HCT116 (cell line): ENCODE measurements around the gene CNN2. TPM values are rescaled to one million over a fixed set of nuclear protein-coding genes. Genes with fewer than 3 reads are reported as not detected.

Experiments
- ATAC-seq: fragments of 200-7000 bp; cut with Tn5 transposase; 2 replicates; pipeline ENCODE4 v1.9.1; 2020; ENCODE audit warnings: mild to moderate bottlenecking, moderate library complexity
- Bru-seq: library from RNA; stranded (reverse); fragments of 400-500 nt; gene quantifications from one replicate; lab custom pipeline; 2021; lab: Mats Ljungman, UMichigan
- BruChase-seq, 2 experiments: library from RNA; stranded (reverse); fragments of 400-500 nt; gene quantifications; one replicate each; lab custom pipeline; 2021; lab: Mats Ljungman, UMichigan
- BruUV-seq: library from RNA; stranded (reverse); fragments of 400-500 nt; replicated peaks from 2 replicates; lab custom pipeline; 2021; lab: Mats Ljungman, UMichigan
- CTCF ChIA-PET: fragments of 300-600 bp; sonication (Branson Sonifier 250); formaldehyde crosslinking; loops from one replicate; lab custom pipeline; 2021; ENCODE audit warnings: antibody characterized with exemption; lab: Charles Lee
- POLR2A ChIA-PET: fragments of 300-600, 350-600 bp; sonication (Branson Sonifier 250); formaldehyde crosslinking; loops from one replicate; lab custom pipeline; 2021; ENCODE audit warnings: antibody characterized with exemption; lab: Charles Lee
- RAD21 ChIA-PET, 2 experiments: fragments of 300-600 bp; sonication (Branson Sonifier 250); formaldehyde crosslinking; loops; one replicate each; lab custom pipeline; 2023; ENCODE audit warnings: low total read pairs in 2 of 2; ENCODE audit not compliant: uncharacterized antibody in 2 of 2, unreplicated experiment in 2 of 2, low non-redundant PET in 1 of 2; lab: Charles Lee
- DNase-seq: peaks from one replicate; pipeline ENCODE4 v3.0.0-alpha.2; 2010; ENCODE audit warnings: low read depth, low spot score
- H2AFZ ChIP-seq: fragments of 200-600 bp; shearing (Covaris generic), sonication (generic); 2 replicates; pipeline ENCODE4 v1.6.1; 2017; ENCODE audit warnings: low read depth, mixed run types, mixed read lengths, antibody characterized with exemption, low read length; ENCODE audit not compliant: poor library complexity, severe bottlenecking
- H3K27ac ChIP-seq: 2 replicates; pipeline ENCODE4 v1.5.1; 2012; ENCODE audit warnings: low read depth, low read length
- H3K27me3 ChIP-seq: fragments of 200-600 bp; sonication (generic); 2 replicates; pipeline ENCODE4 v1.6.1; 2016; ENCODE audit warnings: mixed run types, low read length, mixed read lengths; ENCODE audit not compliant: insufficient read depth
- H3K36me3 ChIP-seq, 2 experiments: fragments of 200-500 bp in 1 of 2; fragments of 200-600 bp in 1 of 2; sonication (Bioruptor generic) in 1 of 2; sonication (generic) in 1 of 2; 2 replicates each; pipeline versions ENCODE4 v1.5.1 to v1.6.1; 2014 to 2016; ENCODE audit warnings: low read length in 2 of 2, inconsistent platforms in 1 of 2, mixed read lengths in 1 of 2, mixed run types in 1 of 2; ENCODE audit not compliant: insufficient read depth in 2 of 2, control insufficient read depth in 1 of 2
- H3K4me1 ChIP-seq, 2 experiments: fragments of 200-600 bp in 1 of 2; sonication (generic) in 1 of 2; 2 replicates each; pipeline versions ENCODE4 v1.5.1 to v1.6.1; 2012 to 2017; ENCODE audit warnings: low read length in 2 of 2, inconsistent platforms in 1 of 2, mild to moderate bottlenecking in 1 of 2, mixed read lengths in 1 of 2, mixed run types in 1 of 2, moderate library complexity in 1 of 2; ENCODE audit not compliant: insufficient read depth in 2 of 2, control insufficient read depth in 1 of 2
- H3K4me2 ChIP-seq: fragments of 200-600 bp; sonication (generic); 2 replicates; pipeline ENCODE4 v1.6.1; 2017; ENCODE audit warnings: mixed run types, low read length, mixed read lengths
- H3K4me3 ChIP-seq, 2 experiments: fragments of 200-600 bp in 1 of 2; sonication (generic) in 1 of 2; replicated peaks in 1 of 2; 2 replicates each; pipeline ENCODE4 v1.5.1; 2011 to 2016; ENCODE audit warnings: low read length in 2 of 2, control low read depth in 1 of 2, low read depth in 1 of 2, mild to moderate bottlenecking in 1 of 2, mixed read lengths in 1 of 2, mixed run types in 1 of 2
- H3K79me2 ChIP-seq: fragments of 200-600 bp; sonication (generic); 2 replicates; pipeline ENCODE4 v1.6.1; 2017; ENCODE audit warnings: mild to moderate bottlenecking, mixed run types, low read length, moderate library complexity, mixed read lengths; ENCODE audit not compliant: insufficient read depth
- H3K9ac ChIP-seq: fragments of 200-600 bp; sonication (generic); 2 replicates; pipeline ENCODE4 v1.6.1; 2016; ENCODE audit warnings: low read length, mixed read lengths
- H3K9me2 ChIP-seq: fragments of 200-600 bp; sonication (generic), shearing (Covaris generic); 2 replicates; pipeline ENCODE4 v1.6.1; 2017; ENCODE audit warnings: mixed run types, mild to moderate bottlenecking, moderate library complexity; ENCODE audit not compliant: insufficient read depth
- H3K9me3 ChIP-seq, 2 experiments: fragments of 200-500 bp in 1 of 2; fragments of 200-600 bp in 1 of 2; sonication (Bioruptor generic) in 1 of 2; sonication (generic) in 1 of 2; 2 replicates each; pipeline ENCODE4 v1.6.1; 2014 to 2017; ENCODE audit warnings: low read length in 2 of 2, mixed read lengths in 2 of 2, inconsistent platforms in 1 of 2, low read depth in 1 of 2, mild to moderate bottlenecking in 1 of 2, mixed run types in 1 of 2, moderate library complexity in 1 of 2; ENCODE audit not compliant: control insufficient read depth in 1 of 2, insufficient read depth in 1 of 2
- H4K20me1 ChIP-seq: fragments of 200-600 bp; sonication (generic), shearing (Covaris generic); 2 replicates; pipeline ENCODE4 v1.6.1; 2017; ENCODE audit warnings: mixed run types, mild to moderate bottlenecking, moderate library complexity; ENCODE audit not compliant: insufficient read depth
- CBX3 ChIP-seq: IDR thresholded peaks from 2 replicates; pipeline ENCODE4 v1.6.1; 2012; ENCODE audit warnings: low read depth
- EGR1 ChIP-seq: IDR thresholded peaks from 2 replicates; pipeline ENCODE4 v1.6.1; 2012; ENCODE audit warnings: low read depth
- ELF1 ChIP-seq: IDR thresholded peaks from 2 replicates; pipeline ENCODE4 v1.6.1; 2012; ENCODE audit warnings: low read depth, borderline replicate concordance
- EZH2 ChIP-seq: fragments of 200-600 bp; sonication (generic); IDR thresholded peaks from 2 replicates; pipeline ENCODE4 v1.6.1; 2017; ENCODE audit warnings: antibody characterized with exemption, mixed run types
- EZH2phosphoT487 ChIP-seq: fragments of 200-600 bp; IDR thresholded peaks from 2 replicates; pipeline ENCODE4 v1.6.1; 2018; ENCODE audit warnings: antibody characterized with exemption, borderline replicate concordance
- FOSL1 ChIP-seq: IDR thresholded peaks from 2 replicates; pipeline ENCODE4 v1.6.1; 2012; ENCODE audit warnings: low read depth
- JUND ChIP-seq: IDR thresholded peaks from 2 replicates; pipeline ENCODE4 v1.6.1; 2012
- POLR2A ChIP-seq: IDR thresholded peaks from 2 replicates; pipeline ENCODE4 v1.7.0; 2011; ENCODE audit warnings: borderline replicate concordance; ENCODE audit not compliant: insufficient read depth, insufficient read length; ENCODE audit errors: extremely low read depth
- POLR2AphosphoS5 ChIP-seq: IDR thresholded peaks from 2 replicates; pipeline ENCODE4 v1.6.1; 2011; ENCODE audit warnings: mild to moderate bottlenecking, low read depth, low read length, moderate library complexity
- RAD21 ChIP-seq: IDR thresholded peaks from 2 replicates; pipeline ENCODE4 v1.6.1; 2012; ENCODE audit warnings: low read depth, mild to moderate bottlenecking
- REST ChIP-seq: IDR thresholded peaks from 2 replicates; pipeline ENCODE4 v1.6.1; 2012; ENCODE audit warnings: low read depth
- SIN3A ChIP-seq: IDR thresholded peaks from 2 replicates; pipeline ENCODE4 v1.6.1; 2012; ENCODE audit warnings: low read depth
- SP1 ChIP-seq: IDR thresholded peaks from 2 replicates; pipeline ENCODE4 v1.6.1; 2012; ENCODE audit warnings: low read depth
- SRF ChIP-seq: IDR thresholded peaks from 2 replicates; pipeline ENCODE4 v1.6.1; 2012; ENCODE audit warnings: low read depth
- intact Hi-C: fragments of 100-400 bp; cut with micrococcal nuclease; formaldehyde crosslinking; loops from 2 replicates; pipeline ENCODE4 v1.10.0; 2022
- long read RNA-seq: library from polyadenylated mRNA; unstranded; transcript quantifications from one replicate; pipeline ENCODE4 v2.0.0, GENCODE V29; 2021; ENCODE audit not compliant: unreplicated experiment
- polyA plus RNA-seq: library from polyadenylated mRNA; unstranded; fragments of >200 nt; gene quantifications from 2 replicates; pipeline ENCODE4 v1.2.1, GENCODE V29; 2012; ENCODE audit warnings: missing spikeins
- total RNA-seq: library from RNA; stranded (reverse); gene quantifications from one replicate; pipeline ENCODE4 v1.2.1, GENCODE V29; 2021; ENCODE audit not compliant: unreplicated experiment
- TF ChIP-seq, protein P1 (sequence below): IDR thresholded peaks from 2 replicates; pipeline ENCODE4 v1.6.1; 2012
- TF ChIP-seq, protein P2 (sequence below), 3 experiments: fragments of 200-600 bp in 1 of 3; sonication (generic) in 1 of 3; IDR thresholded peaks in 2 of 3; conservative IDR thresholded peaks in 1 of 3; 2 replicates each; pipeline ENCODE4 v1.5.1; 2012 to 2017; ENCODE audit warnings: low read depth in 2 of 3, low read length in 2 of 3, antibody characterized with exemption in 1 of 3, borderline replicate concordance in 1 of 3, control low read depth in 1 of 3, mild to moderate bottlenecking in 1 of 3, mixed read lengths in 1 of 3, mixed run types in 1 of 3, moderate library complexity in 1 of 3; ENCODE audit not compliant: insufficient read depth in 1 of 3

The CNN2 gene
- total RNA-seq, result 212 TPM
- polyA plus RNA-seq, result 140 and 171 TPM in 2 replicates
- Bru-seq, nascent RNA, result percentile 77 among the genes with signal in this experiment
- BruChase-seq, experiment 1, labeled RNA remaining after a 6-hour chase, result percentile 95 among the genes with signal in this experiment
- BruChase-seq, experiment 2, labeled RNA remaining after a 2-hour chase, result percentile 89 among the genes with signal in this experiment
- long read RNA-seq, transcript CNN2-208 (6 exons, 828 nt), result minor isoform, 8 of 226 reads
- long read RNA-seq, transcript CNN2-206 (1 exons, 2,266 nt), result minor isoform, 75 of 226 reads
- long read RNA-seq, transcript CNN2-201 (7 exons, 2,179 nt), result major isoform, 120 of 226 reads
- long read RNA-seq, partial matches to known transcripts, result 14 of 226 reads
- long read RNA-seq, other reads (novel, unspliced or antisense), result 5 of 226 reads

- RAD21 ChIA-PET, result interaction anchor here (0.6 to 1.5 kb wide), 5 partner anchors 15 to 243 kb away, joined by 3 to 7 read pairs (median 3); partner anchors contain the start of gene CIRBP (in 1 of the 2)
- TF ChIP-seq JUND (no peak), SP1 (peak; percentile 21; the same call in 1 of the 2 replicates), RAD21 (no peak), REST (no peak), SRF (peak; percentile 99), SIN3A (no peak; the same call in 1 of the 2 replicates), EZH2 (no peak), POLR2A (no peak), POLR2AphosphoS5 (peak; percentile 71), ELF1 (no peak), EZH2phosphoT487 (no peak), CBX3 (no peak), EGR1 (peak; percentile 72), FOSL1 (no peak)
- TF ChIP-seq, protein P1, sequence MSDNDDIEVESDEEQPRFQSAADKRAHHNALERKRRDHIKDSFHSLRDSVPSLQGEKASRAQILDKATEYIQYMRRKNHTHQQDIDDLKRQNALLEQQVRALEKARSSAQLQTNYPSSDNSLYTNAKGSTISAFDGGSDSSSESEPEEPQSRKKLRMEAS, result no peak; the same call in 1 of the 2 replicates
- TF ChIP-seq, protein P2, sequence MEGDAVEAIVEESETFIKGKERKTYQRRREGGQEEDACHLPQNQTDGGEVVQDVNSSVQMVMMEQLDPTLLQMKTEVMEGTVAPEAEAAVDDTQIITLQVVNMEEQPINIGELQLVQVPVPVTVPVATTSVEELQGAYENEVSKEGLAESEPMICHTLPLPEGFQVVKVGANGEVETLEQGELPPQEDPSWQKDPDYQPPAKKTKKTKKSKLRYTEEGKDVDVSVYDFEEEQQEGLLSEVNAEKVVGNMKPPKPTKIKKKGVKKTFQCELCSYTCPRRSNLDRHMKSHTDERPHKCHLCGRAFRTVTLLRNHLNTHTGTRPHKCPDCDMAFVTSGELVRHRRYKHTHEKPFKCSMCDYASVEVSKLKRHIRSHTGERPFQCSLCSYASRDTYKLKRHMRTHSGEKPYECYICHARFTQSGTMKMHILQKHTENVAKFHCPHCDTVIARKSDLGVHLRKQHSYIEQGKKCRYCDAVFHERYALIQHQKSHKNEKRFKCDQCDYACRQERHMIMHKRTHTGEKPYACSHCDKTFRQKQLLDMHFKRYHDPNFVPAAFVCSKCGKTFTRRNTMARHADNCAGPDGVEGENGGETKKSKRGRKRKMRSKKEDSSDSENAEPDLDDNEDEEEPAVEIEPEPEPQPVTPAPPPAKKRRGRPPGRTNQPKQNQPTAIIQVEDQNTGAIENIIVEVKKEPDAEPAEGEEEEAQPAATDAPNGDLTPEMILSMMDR (IDR thresholded peaks at IDR 0.05 in 2 of 3, conservative IDR thresholded peaks at IDR 0.05 in 1 of 3; ENCODE audit: borderline replicate concordance in 1 of 3, insufficient read depth in 1 of 3, low read depth in 2 of 3, low read length in 2 of 3), result no peak
- Histone ChIP-seq H4K20me1 (no peaks in the 10 kb centered on the region), H3K4me3 (peak within 1 kb of the TSS; percentile 95 to 99), H3K27me3 (no peaks in the 10 kb centered on the region), H3K9ac (peak within 1 kb of the TSS; percentile 98), H3K4me1 (peaks cover 29 to 47% of the 10 kb centered on the region in 2 experiments), H2AFZ (peak within 1 kb of the TSS; percentile 5), H3K27ac (peak within 1 kb of the TSS; percentile 99), H3K9me2 (no peaks in the 10 kb centered on the region), H3K9me3 (no peaks in the 10 kb centered on the region), H3K79me2 (peaks cover 41% of the 10 kb centered on the region), H3K4me2 (peak within 1 kb of the TSS; percentile 96), H3K36me3 (peaks cover 7 to 11% of the 10 kb centered on the region in 2 experiments; a peak in 3 of 4 replicates)
- CTCF ChIA-PET, result interaction anchor here (1.0 to 2.9 kb wide), 4 partner anchors 17 to 240 kb away, joined by 3 to 9 read pairs (median 4); no protein-coding TSS in a partner anchor
- DNase-seq (no peak), ATAC-seq (peak; percentile 70)
- intact Hi-C loops, result loop anchor here (2.0 to 10.0 kb wide), 3 partner anchors 15 to 219 kb away; partner anchors contain the start of genes ABCA7, ATP5F1D, GPX4 and MIDN
- BruUV-seq, result no TSS peak
- POLR2A ChIA-PET, result interaction anchor here (0.7 to 7.3 kb wide), 9 partner anchors 14 to 243 kb away, joined by 3 to 85 read pairs (median 3); partner anchors contain the start of genes ABCA7, CIRBP and WDR18
These were observed at the start of gene CNN2 for GRCh38 chr19:1025960-1026782. CNN2 (plus strand) TSS chr19:1026608; CDS start chr19:1026662, 54 bp downstream.
